K562 (cell line): ENCODE measurements around the gene LACTBL1. TPM values are rescaled to one million over a fixed set of nuclear protein-coding genes. Genes with fewer than 3 reads are reported as not detected.

Source experiments
- ATAC-seq: fragments of 200-7000 bp; cut with Tn5 transposase; 3 replicates; pipeline ENCODE4 v1.9.1; 2020; ENCODE audit warnings: moderate library complexity
- BruUV-seq: library from RNA; stranded (reverse); fragments of 400-500 nt; replicated peaks from 2 replicates; lab custom pipeline; 2021; lab: Mats Ljungman, UMichigan
- CTCF ChIA-PET: fragments of 300-600 bp; formaldehyde crosslinking; extraction: SDS; loops from one replicate; lab custom pipeline; 2021; ENCODE audit warnings: low intra/inter-chr PET ratio; lab: Yijun Ruan, JAX
- POLR2A ChIA-PET: fragments of 300-600, 350-650 bp; sonication (Branson Sonifier 250); formaldehyde crosslinking; extraction: SDS; loops from one replicate; lab custom pipeline; 2021; ENCODE audit warnings: antibody characterized with exemption, inconsistent platforms; lab: Yijun Ruan, JAX
- DNase-seq, 4 experiments: peaks; one replicate each; pipeline versions ENCODE4 v3.0.0 to v3.0.0-alpha.2; 2011 to 2018; ENCODE audit warnings: low spot score in 3 of 4, mixed read lengths in 3 of 4; ENCODE audit errors: extremely low read depth in 1 of 4
- FAIRE-seq: peaks from 2 replicates; lab custom pipeline; 2011; peaks lifted over from hg19 to GRCh38; lab: Jason Lieb, UNC
- H2AFZ ChIP-seq: 2 replicates; pipeline ENCODE4 v1.6.0; 2011; ENCODE audit warnings: low read depth, low read length, control low read depth, inconsistent platforms
- H3K27ac ChIP-seq: fragments of 200-600 bp; 3 replicates; pipeline ENCODE4 v1.8.0; 2011; ENCODE audit warnings: low read depth, mild to moderate bottlenecking, control low read depth, inconsistent platforms, low read length, moderate library complexity, mixed read lengths; ENCODE audit errors: extremely low read depth
- H3K27me3 ChIP-seq, 2 experiments: fragments of 300-600 bp in 1 of 2; 2 replicates in 1 of 2; 3 replicates in 1 of 2; pipeline versions ENCODE4 v1.6.0 to v1.8.0; 2011; ENCODE audit warnings: inconsistent platforms in 2 of 2, low read length in 2 of 2, mild to moderate bottlenecking in 1 of 2, mixed read lengths in 1 of 2, moderate library complexity in 1 of 2; ENCODE audit not compliant: control insufficient read depth in 2 of 2, insufficient read depth in 2 of 2
- H3K36me3 ChIP-seq: fragments of 300-600 bp; 3 replicates; pipeline ENCODE4 v1.8.0; 2011; ENCODE audit warnings: mild to moderate bottlenecking, low read length, inconsistent platforms; ENCODE audit not compliant: control insufficient read depth, insufficient read depth
- H3K4me1 ChIP-seq, 2 experiments: fragments of 200-600 bp in 1 of 2; replicated peaks in 1 of 2; 2 replicates in 1 of 2; 3 replicates in 1 of 2; pipeline versions ENCODE4 v1.5.1 to v1.8.0; 2011; ENCODE audit warnings: inconsistent platforms in 2 of 2, low read length in 2 of 2, mild to moderate bottlenecking in 1 of 2, mixed read lengths in 1 of 2, moderate library complexity in 1 of 2; ENCODE audit not compliant: control insufficient read depth in 2 of 2, insufficient read depth in 2 of 2
- H3K4me2 ChIP-seq: 2 replicates; pipeline ENCODE4 v1.6.1; 2011; ENCODE audit warnings: low read length, control low read depth, inconsistent platforms, mixed read lengths; ENCODE audit not compliant: insufficient read depth
- H3K4me3 ChIP-seq: fragments of 200-600 bp; sonication (generic), shearing (Covaris generic); 2 replicates; pipeline ENCODE4 v1.5.1; 2016; ENCODE audit warnings: control low read depth, inconsistent platforms
- H3K79me2 ChIP-seq: fragments of 200-600 bp; 3 replicates; pipeline ENCODE4 v1.8.0; 2011; ENCODE audit warnings: low read length, inconsistent platforms; ENCODE audit not compliant: control insufficient read depth, insufficient read depth
- H3K9ac ChIP-seq, 2 experiments: 2 replicates each; pipeline versions ENCODE4 v1.6.0 to v1.6.1; 2011; ENCODE audit warnings: low read depth in 2 of 2, low read length in 2 of 2, control low read depth in 1 of 2, inconsistent platforms in 1 of 2, mild to moderate bottlenecking in 1 of 2, mixed read lengths in 1 of 2; ENCODE audit not compliant: insufficient read depth in 1 of 2
- H3K9me1 ChIP-seq: one replicate; pipeline ENCODE4 v1.6.0; 2011; ENCODE audit warnings: inconsistent platforms, mild to moderate bottlenecking, low read length, moderate library complexity; ENCODE audit not compliant: control insufficient read depth, insufficient read depth
- H3K9me3 ChIP-seq: replicated peaks from 2 replicates; pipeline ENCODE4 v1.5.1; 2011; ENCODE audit warnings: low read depth, low read length, inconsistent platforms; ENCODE audit not compliant: control insufficient read depth, insufficient read depth
- H4K20me1 ChIP-seq: replicated peaks from 2 replicates; pipeline ENCODE4 v1.6.1; 2011; ENCODE audit warnings: low read length, inconsistent platforms, mixed read lengths; ENCODE audit not compliant: control insufficient read depth, insufficient read depth
- ARID2 ChIP-seq: fragments of 450-650 bp; IDR thresholded peaks from 2 replicates; pipeline ENCODE4 v1.6.1; 2017; ENCODE audit warnings: antibody characterized with exemption, mild to moderate bottlenecking
- ETV5 ChIP-seq: sonication (generic); formaldehyde crosslinking; IDR thresholded peaks from 2 replicates; pipeline ENCODE4 v1.4.0; 2020; ENCODE audit warnings: low read depth, mild to moderate bottlenecking, missing genetic modification reagents
- FOXA3 ChIP-seq, 2 experiments: fragments of 450-650 bp in 1 of 2; sonication (generic) in 1 of 2; formaldehyde crosslinking; IDR thresholded peaks in 1 of 2; conservative IDR thresholded peaks in 1 of 2; 2 replicates each; pipeline versions ENCODE4 v1.4.0 to v1.8.0; 2020 to 2022; ENCODE audit warnings: mild to moderate bottlenecking in 2 of 2, missing genetic modification reagents in 1 of 2
- GATAD2B ChIP-seq: fragments of 450-650 bp; IDR thresholded peaks from 2 replicates; pipeline ENCODE4 v1.6.1; 2017; ENCODE audit warnings: mild to moderate bottlenecking, borderline replicate concordance
- TEAD2 ChIP-seq: fragments of 450-650 bp; IDR thresholded peaks from 2 replicates; pipeline ENCODE4 v1.6.1; 2016; ENCODE audit warnings: missing genetic modification characterization, control low read depth, missing compliant biosample characterization
- ZC3H11A ChIP-seq: IDR thresholded peaks from 2 replicates; pipeline ENCODE4 v1.6.1; 2012; ENCODE audit warnings: low read depth, low read length, improper control_type of control experiment
- ZKSCAN1 ChIP-seq: fragments of 150-350 bp; IDR thresholded peaks from 2 replicates; pipeline ENCODE4 v1.6.1; 2016; ENCODE audit warnings: low read depth, low read length
- whole genome bisulfite sequencing: fragments of 100-300 bp; shearing (Covaris generic); methylation state at CpG from one replicate; pipeline ENCODE4 v1.1.6; 2016; ENCODE audit warnings: low coverage, mixed read lengths; ENCODE audit not compliant: insufficient coverage; ENCODE audit errors: missing lambda C conversion rate; 5-methylcytosine and 5-hydroxymethylcytosine counted together
- in situ Hi-C: fragments of 300-500 bp; cut with MboI; formaldehyde crosslinking; loops from 4 replicates; pipeline ENCODE4 v1.15.0; 2018; ENCODE audit warnings: inconsistent platforms, mixed read lengths
- intact Hi-C: fragments of 100-400 bp; cut with micrococcal nuclease; formaldehyde crosslinking; loops from 2 replicates; pipeline ENCODE4 v1.14.2; 2022
- polyA plus RNA-seq, 8 experiments: library from polyadenylated mRNA; depleted of rRNA in 4 of 8; stranded (reverse) in 5 of 8; unstranded in 3 of 8; fragments of >200 nt; fragmentation: Nextera tagmentation in 2 of 8; fragmentation: Illumina TruSeq in 1 of 8; extraction: Ambion mirVana in 2 of 8; extraction: Trizol in 1 of 8; gene quantifications; 2 replicates each; pipeline versions ENCODE4 v1.2.1 to v1.2.3, GENCODE V29; 2011 to 2014; ENCODE audit warnings: inconsistent platforms in 1 of 8, missing spikeins in 1 of 8
- total RNA-seq, 7 experiments: library from RNA; depleted of rRNA in 6 of 7; stranded (reverse); fragments of >200 nt in 6 of 7; fragmentation: Illumina TruSeq in 2 of 7; extraction: Trizol in 2 of 7; gene quantifications; 2 replicates each; pipeline versions ENCODE4 v1.2.1 to v1.2.3, GENCODE V29; 2011 to 2021; ENCODE audit warnings: low replicate concordance in 1 of 7
- TF ChIP-seq, protein P1 (sequence below), 2 experiments: IDR thresholded peaks in 1 of 2; conservative IDR thresholded peaks in 1 of 2; 2 replicates each; pipeline ENCODE4 v1.6.1; 2016; ENCODE audit warnings: low read depth in 2 of 2, mild to moderate bottlenecking in 1 of 2, missing compliant biosample characterization in 1 of 2, missing genetic modification characterization in 1 of 2, moderate library complexity in 1 of 2
- TF ChIP-seq, protein P2 (sequence below), 2 experiments: fragments of 450-650 bp in 1 of 2; IDR thresholded peaks; 2 replicates each; pipeline ENCODE4 v1.6.1; 2011 to 2017; ENCODE audit warnings: low read depth in 2 of 2, antibody characterized with exemption in 1 of 2, borderline replicate concordance in 1 of 2, low read length in 1 of 2, mild to moderate bottlenecking in 1 of 2, mixed read lengths in 1 of 2; ENCODE audit not compliant: control insufficient read depth in 1 of 2

LACTBL1 gene
- total and polyA plus RNA-seq, 9 of the 15 experiments (the other 6 are each of a cell fraction or from before 2014, with no cell fraction given): not detected

DNA sequence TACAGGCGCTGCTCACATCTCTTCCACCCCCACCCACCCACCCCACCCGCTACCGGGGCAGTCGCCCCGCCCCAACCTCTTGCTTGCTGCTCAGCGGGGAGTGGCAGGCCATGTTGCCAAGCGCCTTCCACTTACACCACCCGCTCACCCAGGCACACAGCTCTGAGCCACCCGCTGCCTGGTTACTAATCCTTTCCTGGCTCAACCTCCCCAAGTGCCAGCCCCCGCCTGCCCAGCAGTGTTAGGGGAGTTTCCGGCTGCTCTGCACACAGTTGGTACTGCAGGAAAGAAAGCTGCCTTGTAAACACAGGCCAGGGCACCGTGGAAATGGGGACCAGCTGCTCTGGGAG, 56.2 kb downstream of the LACTBL1 start:
- H3K9ac ChIP-seq: no peak overlapping the region; a peak in 1 of 4 replicates
- H4K20me1 ChIP-seq: peaks cover 24% of the 10 kb centered on the region; the same call in 1 of the 2 replicates
- no TSS peak for BruUV-seq
- H3K27me3 ChIP-seq: peaks cover 36 to 86% of the 10 kb centered on the region in 2 experiments
- H3K36me3 ChIP-seq: no peaks in the 10 kb centered on the region
- 0% methylated on average over 11 of the region's 12 CpGs for WGBS
- H3K4me2 ChIP-seq: no peak overlapping the region
- CTCF ChIA-PET: no interaction called here
- H3K79me2 ChIP-seq: no peaks in the 10 kb centered on the region
- H3K4me3 ChIP-seq: no peak overlapping the region
- H2AFZ ChIP-seq: no peak overlapping the region
- no peak overlapping the region for H3K27ac ChIP-seq
- ATAC-seq: no peak
- H3K9me1 ChIP-seq: no peaks in the 10 kb centered on the region
- POLR2A ChIA-PET: interaction anchor here (0.7 kb wide), 1 partner anchor 527 kb away, joined by 3 read pairs; no protein-coding TSS in a partner anchor
- TF ChIP-seq, protein P1, sequence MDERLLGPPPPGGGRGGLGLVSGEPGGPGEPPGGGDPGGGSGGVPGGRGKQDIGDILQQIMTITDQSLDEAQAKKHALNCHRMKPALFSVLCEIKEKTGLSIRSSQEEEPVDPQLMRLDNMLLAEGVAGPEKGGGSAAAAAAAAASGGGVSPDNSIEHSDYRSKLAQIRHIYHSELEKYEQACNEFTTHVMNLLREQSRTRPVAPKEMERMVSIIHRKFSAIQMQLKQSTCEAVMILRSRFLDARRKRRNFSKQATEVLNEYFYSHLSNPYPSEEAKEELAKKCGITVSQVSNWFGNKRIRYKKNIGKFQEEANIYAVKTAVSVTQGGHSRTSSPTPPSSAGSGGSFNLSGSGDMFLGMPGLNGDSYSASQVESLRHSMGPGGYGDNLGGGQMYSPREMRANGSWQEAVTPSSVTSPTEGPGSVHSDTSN (CRISPR knock-in tag; IDR thresholded peaks at IDR 0.05; ENCODE audit: low read depth): no peak
- TF ChIP-seq, protein P1 (tag; conservative IDR thresholded peaks at IDR 0.05; ENCODE audit: low read depth): no peak
- TF ChIP-seq ETV5: no peak
- TF ChIP-seq ZC3H11A: no peak
- no peak for TF ChIP-seq GATAD2B
- no peak for TF ChIP-seq ARID2
- TF ChIP-seq ZKSCAN1: no peak
- TF ChIP-seq FOXA3 (CRISPR knock-in tag; conservative IDR thresholded peaks at IDR 0.05 in 1 of 2, IDR thresholded peaks at IDR 0.05 in 1 of 2): no peak
- TF ChIP-seq, protein P2, sequence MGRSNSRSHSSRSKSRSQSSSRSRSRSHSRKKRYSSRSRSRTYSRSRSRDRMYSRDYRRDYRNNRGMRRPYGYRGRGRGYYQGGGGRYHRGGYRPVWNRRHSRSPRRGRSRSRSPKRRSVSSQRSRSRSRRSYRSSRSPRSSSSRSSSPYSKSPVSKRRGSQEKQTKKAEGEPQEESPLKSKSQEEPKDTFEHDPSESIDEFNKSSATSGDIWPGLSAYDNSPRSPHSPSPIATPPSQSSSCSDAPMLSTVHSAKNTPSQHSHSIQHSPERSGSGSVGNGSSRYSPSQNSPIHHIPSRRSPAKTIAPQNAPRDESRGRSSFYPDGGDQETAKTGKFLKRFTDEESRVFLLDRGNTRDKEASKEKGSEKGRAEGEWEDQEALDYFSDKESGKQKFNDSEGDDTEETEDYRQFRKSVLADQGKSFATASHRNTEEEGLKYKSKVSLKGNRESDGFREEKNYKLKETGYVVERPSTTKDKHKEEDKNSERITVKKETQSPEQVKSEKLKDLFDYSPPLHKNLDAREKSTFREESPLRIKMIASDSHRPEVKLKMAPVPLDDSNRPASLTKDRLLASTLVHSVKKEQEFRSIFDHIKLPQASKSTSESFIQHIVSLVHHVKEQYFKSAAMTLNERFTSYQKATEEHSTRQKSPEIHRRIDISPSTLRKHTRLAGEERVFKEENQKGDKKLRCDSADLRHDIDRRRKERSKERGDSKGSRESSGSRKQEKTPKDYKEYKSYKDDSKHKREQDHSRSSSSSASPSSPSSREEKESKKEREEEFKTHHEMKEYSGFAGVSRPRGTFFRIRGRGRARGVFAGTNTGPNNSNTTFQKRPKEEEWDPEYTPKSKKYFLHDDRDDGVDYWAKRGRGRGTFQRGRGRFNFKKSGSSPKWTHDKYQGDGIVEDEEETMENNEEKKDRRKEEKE (IDR thresholded peaks at IDR 0.05; ENCODE audit: borderline replicate concordance in 1 of 2, control insufficient read depth in 1 of 2, low read depth in 2 of 2, low read length in 1 of 2): no peak
- TF ChIP-seq TEAD2: no peak
- TF ChIP-seq, all 486 proteins: peak for 0
- FAIRE-seq (no peak), DNase-seq (no peak)
- intact Hi-C loops: no loop called here
- peaks cover 0 to 3% of the 10 kb centered on the region in 2 experiments; a peak in 1 of 5 replicates for H3K4me1 ChIP-seq
- no peaks in the 10 kb centered on the region; the same call in 1 of the 2 replicates for H3K9me3 ChIP-seq
- in situ Hi-C loops: no loop called here
